G401 (cell line): ENCODE results near the gene ASXL1. TPM values are rescaled to one million over a fixed set of nuclear protein-coding genes. Genes with fewer than 3 reads are reported as not detected.

Experiments used
- DNase-seq: peaks from one replicate; pipeline ENCODE4 v3.0.0-alpha.2; 2015; ENCODE audit warnings: low spot score
- in situ Hi-C: cut with HindIII; loops from 2 replicates; pipeline ENCODE4 v1.10.0; 2016; ENCODE audit warnings: low sequenced_read_pairs, mixed read lengths
- total RNA-seq: library from RNA; depleted of rRNA; stranded (reverse); fragments of >200 nt; shearing (Covaris generic); gene quantifications from 2 replicates; pipeline ENCODE4 v1.2.3, GENCODE V29; 2014

The ASXL1 gene
- total RNA-seq, 1 experiment from 2014 or later, result 31.0 TPM

DNA sequence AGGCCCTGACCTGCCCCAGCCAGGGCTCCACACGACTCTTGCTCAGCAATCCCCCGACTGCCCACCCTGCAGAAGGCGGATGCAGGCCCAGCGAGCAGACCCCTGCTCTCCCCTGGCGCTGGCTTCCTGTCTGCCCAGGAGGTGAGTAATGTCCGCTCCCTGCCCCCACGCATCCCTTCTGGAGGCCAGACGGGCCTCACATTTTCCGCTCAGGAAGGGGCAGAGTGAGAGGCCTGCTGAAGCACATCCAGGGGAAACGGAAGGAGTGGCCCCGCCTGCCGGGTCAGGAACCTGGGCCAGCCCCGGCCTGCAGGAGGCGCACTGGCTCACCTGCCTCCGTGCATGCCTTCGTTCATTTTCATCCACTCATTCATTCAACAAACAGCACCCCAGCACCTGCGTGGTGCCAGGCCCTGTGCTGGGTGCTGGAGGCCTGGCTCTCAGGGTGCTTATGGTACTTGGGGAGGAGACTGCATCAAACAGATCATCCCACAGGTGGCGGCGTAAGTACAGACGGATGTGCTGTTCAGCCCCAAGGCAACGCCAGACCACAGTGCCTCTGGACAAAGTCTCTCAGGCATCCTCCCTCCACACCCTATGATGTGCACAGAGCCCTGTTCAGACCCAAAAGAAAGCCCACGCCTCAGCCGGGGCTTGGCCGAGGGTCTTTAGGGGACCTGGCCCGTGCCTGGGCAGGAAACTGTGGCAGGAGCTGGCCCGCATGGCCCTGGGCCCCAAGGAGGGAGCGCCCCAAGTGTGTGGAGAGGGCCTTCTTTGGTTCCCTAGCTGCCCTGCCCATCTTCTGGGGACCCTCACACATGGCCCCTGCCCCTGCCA, 112.1 kb downstream of the ASXL1 start:
- peak; percentile 23 for DNase-seq
- in situ Hi-C loops, result no loop called here

GRCh38 chr20:32470940-32471339, 112.8 kb downstream of the ASXL1 start:
- in situ Hi-C loops, result no loop called here
- DNase-seq, result no peak

GRCh38 chr20:32472581-32473207, 114.6 kb downstream of the ASXL1 start:
- in situ Hi-C loops, result no loop called here
- DNase-seq, result no peak

DNA sequence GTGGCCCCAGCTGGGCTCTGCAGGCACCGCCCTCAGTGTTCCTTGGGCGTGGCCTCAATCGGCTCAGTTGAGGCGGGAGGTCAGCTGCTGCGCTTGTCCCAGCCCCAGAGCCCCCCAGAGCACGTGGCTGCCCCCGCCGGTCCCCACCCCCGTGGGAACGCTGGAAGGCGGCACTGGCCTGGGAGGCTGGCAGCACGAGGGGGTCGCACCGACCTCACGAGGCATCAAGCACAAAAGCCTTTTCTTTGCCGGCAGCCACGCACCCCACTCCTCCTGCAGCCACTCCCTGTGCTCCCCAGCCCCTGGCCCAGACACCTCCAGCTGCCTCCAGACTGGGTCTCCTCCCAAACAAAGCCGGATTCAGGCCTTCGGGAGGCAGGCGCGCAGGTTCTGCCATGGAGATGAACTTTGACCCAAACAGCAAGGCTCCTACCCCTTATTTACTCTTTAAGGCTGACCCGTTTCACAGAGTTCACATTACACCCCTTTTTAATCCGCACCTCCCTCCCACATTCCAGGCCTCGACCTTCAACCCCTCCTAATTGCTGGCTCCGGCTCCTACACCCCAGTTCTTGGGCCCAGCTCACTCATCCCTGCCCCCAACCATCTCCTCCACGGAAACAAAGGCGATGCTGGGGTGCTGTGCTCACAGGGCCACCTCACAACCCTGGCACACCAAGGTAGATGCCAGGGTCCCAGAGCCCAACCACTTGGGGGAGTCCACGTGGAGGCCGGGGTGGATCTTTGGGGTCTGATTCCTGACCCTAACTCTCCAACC, 115.3 kb downstream of the ASXL1 start:
- DNase-seq, result no peak
- in situ Hi-C loops, result no loop called here

- peak; percentile 72 for DNase-seq
- in situ Hi-C loops, result no loop called here
These were observed 116.0 kb downstream of the ASXL1 start for GRCh38 chr20:32474009-32474716.

- DNase-seq, result no peak
- in situ Hi-C loops, result no loop called here
These were observed 116.5 kb downstream of the ASXL1 start for GRCh38 chr20:32474717-32474966.

DNA sequence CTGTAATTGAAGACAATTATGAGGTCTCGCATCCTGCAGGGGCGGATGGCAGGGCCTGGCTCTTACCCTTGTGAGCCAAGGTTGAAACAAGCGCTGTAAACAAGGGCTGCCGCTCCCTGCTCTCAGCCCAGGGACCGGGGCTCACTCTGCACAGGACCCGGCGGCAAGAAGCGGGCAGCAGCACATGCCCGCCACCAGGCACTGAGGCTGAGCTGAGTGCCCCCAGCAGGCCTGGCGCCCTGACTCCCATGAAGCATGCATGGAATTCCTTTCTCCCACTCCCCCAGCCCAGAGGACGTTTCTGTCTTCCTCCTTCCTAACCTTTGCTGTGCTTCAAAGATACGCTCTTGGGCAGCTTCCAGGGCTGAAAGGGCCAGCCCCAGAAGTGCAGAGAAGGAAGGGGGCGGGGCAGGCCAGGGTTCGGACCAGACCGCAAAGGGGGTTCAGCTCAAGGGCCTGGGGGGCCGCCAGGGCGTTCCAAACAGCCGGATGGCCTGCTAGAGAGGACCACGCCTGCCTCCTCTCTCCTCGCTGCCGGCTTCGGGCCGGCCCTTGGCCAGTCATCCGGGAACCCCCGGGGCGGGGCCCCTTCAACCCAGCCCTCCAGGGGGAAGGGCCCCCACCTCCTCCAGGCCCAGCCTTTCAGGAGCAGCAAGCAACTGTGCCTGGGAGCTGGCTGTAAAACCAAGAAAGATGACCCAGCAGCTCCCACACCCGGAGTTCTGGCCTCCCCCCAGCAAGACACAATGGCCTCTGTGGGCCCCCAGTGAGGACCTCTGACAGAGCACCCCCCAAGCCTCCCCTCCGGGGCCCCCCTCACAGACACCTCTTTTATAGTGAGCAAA, 117.1 kb downstream of the ASXL1 start:
- in situ Hi-C loops, result no loop called here
- DNase-seq, result no peak

DNA sequence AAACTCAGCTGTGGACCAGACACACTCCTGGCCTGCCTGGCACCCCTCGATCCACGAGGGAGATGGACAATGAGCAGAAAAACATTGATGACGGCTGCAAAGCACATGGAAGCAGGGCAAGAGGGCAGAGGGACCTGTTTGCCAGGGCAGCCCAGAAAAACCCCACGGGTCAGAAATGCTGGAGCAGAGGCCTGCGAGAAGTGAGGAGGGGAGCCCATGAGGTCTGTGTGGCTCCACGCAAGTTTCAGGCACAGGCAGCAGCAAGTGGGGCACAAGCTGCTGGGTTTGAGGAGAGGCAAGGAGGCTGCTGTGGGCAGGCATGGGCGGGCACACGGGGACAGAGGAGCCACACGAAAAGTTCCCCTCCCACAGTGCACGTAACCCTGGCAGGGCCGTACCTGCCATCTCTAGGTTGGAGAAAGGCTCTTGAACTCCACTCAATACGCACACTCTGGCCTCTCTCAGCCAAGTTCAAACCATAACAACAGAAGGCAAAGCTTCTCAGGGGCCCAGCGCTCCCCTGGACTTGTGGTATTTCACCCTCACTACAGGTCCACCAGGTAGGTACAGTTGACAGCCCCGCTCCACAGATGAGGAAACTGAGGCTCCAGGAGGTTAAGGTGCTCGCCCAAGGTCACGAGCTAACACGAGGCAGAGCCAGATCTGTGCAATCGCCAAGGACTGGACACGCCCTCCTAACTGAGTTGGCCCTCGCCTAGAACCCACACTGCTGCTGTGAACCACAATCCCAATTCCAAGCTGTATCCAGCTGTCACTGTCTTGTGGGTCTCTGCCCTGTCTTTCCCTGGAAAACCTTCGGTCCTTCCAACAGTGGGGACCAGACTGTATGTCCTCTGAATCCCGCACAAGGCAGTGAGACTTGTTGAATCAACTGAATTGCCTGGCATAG, 118.8 kb downstream of the ASXL1 start:
- no peak for DNase-seq

GRCh38 chr20:32477594-32478512, 119.7 kb downstream of the ASXL1 start:
- no peak for DNase-seq
- in situ Hi-C loops, result no loop called here

More for the DNA sequence above, 118.8 kb downstream of the ASXL1 start:
- in situ Hi-C loops, result no loop called here

DNA sequence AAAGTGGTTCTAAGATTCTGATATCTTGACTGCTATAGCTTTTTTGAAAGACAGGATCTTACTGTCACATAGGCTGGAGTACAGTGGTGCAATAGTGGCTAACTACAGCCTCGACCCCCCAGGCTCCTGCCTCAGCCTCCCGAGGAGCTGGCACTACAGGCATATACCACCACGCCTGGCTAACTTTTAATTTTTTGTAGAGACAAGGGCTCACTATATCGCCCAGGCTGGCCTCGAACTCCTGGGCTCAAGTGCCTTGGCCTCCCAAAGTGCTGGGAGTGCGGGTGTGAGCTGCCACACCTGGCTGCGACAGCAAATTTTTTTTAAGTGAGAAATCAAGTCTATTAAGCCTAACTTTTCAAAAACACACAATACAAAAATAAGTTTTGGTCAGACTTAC, 120.4 kb downstream of the ASXL1 start:
- in situ Hi-C loops, result no loop called here
- DNase-seq, result no peak

DNA sequence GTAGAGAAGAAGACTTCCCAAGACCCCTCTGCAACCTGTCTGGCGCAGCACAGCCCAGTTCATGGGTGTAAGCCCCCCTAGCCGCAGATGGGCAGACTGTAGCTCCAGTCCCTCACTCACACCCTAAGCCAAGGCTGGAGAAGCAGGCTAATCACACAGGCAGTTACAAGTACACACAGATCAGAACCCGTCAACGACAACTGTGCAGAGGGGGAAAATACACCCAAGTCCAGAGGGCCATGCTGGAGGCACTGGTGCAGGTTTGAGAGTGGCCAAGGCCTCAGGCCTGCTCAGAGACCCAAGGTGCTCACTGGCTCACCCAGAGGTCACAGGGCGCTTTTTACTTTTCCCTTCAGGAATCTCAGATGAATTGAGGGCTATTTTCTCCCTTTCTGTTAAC, 120.9 kb downstream of the ASXL1 start:
- in situ Hi-C loops, result no loop called here
- DNase-seq, result no peak

DNA sequence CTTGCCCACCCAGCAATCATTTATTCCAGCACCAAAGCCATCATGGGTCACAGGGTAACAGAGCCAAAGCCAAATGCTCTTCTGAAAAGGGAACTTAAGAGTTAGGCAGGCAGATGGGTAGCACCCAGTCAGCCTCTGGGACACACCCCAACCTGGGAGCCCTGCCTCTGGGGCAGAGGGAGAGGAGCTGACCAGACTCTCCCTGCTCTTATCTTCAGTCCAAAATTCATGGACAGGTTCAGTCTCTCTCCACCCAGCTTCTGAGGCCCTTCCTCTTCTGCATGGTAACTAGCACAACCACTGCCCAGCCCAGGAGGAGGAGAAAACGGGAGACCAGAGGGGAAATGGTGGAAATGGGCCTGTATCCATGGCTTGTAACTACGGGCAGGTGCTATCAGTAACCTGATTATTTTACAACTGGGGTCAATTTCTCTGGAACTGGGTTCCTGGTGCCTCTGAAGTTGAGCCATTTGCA, 121.6 kb downstream of the ASXL1 start:
- in situ Hi-C loops, result no loop called here
- DNase-seq, result no peak

DNA sequence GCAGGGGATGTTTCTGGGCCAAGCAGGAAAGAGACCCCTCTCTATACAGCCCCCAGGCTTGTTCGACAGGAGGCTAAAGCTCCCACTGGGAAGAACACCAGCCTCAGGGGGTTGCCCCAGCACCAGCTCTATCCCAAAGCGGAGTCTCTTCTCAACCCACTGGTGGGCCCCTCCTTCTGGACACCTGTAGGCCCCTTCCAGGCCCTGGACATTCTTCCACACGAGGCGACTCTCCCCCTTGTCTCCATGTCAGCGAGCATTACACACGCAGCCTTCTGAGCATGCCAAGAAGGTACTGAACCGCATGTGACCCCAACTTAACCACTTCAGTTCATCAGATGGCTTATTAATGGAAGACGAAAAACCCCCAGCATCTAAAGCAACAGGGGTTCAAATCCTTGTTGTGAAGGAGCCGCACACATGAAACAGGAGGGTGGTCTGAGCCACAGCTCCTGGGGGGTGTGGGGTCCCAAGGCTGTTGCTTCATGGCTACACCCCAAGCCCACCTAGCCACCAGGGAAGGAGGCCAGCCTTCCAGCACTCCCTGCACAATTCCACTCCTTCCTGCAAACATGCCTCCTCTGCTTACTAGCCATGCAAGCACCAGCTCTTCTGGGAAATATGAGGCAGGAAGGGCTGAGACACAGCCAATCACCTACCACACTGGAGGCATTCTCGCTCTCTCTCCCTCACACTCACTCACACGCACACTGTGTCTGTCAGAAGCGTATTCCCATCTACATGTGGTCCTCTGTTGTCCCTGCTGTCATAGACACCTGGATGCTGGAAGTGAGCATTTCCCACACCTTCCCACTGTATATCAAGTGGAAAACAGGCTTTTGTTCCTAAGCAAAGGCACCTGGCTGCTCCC, 122.5 kb downstream of the ASXL1 start:
- in situ Hi-C loops, result no loop called here
- no peak for DNase-seq

GRCh38 chr20:32481311-32482142, 123.4 kb downstream of the ASXL1 start:
- in situ Hi-C loops, result no loop called here
- DNase-seq, result no peak

- in situ Hi-C loops, result no loop called here
- no peak for DNase-seq
These were observed 124.0 kb downstream of the ASXL1 start for GRCh38 chr20:32482143-32482441.
